Measurements from ENCODE around the gene ERG.

The ERG gene

DNA sequence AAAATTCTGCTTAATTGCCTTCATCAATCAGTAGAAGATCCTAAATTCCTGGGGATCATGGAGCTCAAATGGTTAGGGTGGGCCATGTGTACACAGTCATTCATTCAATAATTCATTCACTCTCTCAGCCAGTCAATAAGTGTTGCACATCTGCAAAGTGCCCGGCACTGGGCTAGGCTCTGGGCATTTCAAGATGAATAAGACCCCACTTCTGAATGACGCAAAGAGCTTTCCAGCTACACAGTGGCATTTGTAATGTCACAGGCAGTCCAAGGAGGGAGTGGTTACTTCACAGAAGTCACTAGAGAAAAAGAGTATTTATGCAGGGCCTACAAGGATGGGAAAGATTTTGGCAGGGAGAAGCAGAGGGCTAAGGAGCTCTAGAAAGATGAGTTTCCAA lies 148.3 kb downstream of the ERG start:
- TF ChIP-seq, protein P1, sequence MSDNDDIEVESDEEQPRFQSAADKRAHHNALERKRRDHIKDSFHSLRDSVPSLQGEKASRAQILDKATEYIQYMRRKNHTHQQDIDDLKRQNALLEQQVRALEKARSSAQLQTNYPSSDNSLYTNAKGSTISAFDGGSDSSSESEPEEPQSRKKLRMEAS (IDR thresholded peaks at IDR 0.05; ENCODE audit: low read depth, low read length): no peak
- TF ChIP-seq, protein P2, sequence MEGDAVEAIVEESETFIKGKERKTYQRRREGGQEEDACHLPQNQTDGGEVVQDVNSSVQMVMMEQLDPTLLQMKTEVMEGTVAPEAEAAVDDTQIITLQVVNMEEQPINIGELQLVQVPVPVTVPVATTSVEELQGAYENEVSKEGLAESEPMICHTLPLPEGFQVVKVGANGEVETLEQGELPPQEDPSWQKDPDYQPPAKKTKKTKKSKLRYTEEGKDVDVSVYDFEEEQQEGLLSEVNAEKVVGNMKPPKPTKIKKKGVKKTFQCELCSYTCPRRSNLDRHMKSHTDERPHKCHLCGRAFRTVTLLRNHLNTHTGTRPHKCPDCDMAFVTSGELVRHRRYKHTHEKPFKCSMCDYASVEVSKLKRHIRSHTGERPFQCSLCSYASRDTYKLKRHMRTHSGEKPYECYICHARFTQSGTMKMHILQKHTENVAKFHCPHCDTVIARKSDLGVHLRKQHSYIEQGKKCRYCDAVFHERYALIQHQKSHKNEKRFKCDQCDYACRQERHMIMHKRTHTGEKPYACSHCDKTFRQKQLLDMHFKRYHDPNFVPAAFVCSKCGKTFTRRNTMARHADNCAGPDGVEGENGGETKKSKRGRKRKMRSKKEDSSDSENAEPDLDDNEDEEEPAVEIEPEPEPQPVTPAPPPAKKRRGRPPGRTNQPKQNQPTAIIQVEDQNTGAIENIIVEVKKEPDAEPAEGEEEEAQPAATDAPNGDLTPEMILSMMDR (IDR thresholded peaks at IDR 0.05; ENCODE audit: low read depth, low read length): no peak
- TF ChIP-seq MYC (IDR thresholded peaks at IDR 0.05; ENCODE audit: low read depth, low read length): no peak
- no peak for TF ChIP-seq POLR2A (IDR thresholded peaks at IDR 0.05; ENCODE audit: extremely low read depth, insufficient read length)
- DNase-seq (ENCODE audit: low read depth): no peak

DNA sequence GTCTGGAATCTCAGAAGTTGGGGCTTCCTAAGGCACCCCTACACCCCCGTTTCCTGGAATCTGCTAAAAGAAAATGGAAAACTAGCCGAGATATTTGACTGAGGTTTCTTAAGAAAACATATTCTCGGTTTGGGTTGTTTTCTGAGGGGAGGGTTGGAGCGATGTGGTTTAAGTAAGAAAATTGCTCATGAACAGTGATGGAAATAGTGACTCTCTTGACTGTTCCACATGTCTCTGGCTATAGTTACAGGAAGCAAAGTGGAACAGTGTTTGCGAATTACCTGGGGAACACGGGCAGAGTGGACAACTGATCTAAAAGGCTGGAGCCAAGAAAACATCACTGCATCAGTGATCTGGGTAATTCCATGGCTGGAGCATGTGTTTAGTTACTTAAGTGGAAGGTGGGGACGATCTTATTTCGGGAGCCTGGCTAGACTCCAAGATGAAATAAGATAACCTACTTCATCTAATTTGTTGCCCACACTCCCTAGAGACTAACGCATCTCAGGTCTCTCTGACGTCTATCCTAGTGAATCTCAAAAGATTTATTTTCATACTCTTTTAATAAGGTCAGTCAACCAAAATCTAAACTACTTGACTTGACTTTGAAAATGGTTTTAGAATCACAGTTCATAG lies 149.0 kb downstream of the ERG start:
- no peak for DNase-seq (ENCODE audit: low read depth)
- no peak for TF ChIP-seq MYC (IDR thresholded peaks at IDR 0.05; ENCODE audit: low read depth, low read length)
- TF ChIP-seq POLR2A (IDR thresholded peaks at IDR 0.05; ENCODE audit: extremely low read depth, insufficient read length): no peak
- TF ChIP-seq, protein P2 (IDR thresholded peaks at IDR 0.05; ENCODE audit: low read depth, low read length): no peak
- TF ChIP-seq, protein P1 (IDR thresholded peaks at IDR 0.05; ENCODE audit: low read depth, low read length): no peak
- no peak overlapping the region for H3K4me3 ChIP-seq (ENCODE audit: low read depth, low read length)

More for the DNA sequence above, 148.3 kb downstream of the ERG start:
- H3K4me3 ChIP-seq (ENCODE audit: low read depth, low read length): no peak overlapping the region

DNA sequence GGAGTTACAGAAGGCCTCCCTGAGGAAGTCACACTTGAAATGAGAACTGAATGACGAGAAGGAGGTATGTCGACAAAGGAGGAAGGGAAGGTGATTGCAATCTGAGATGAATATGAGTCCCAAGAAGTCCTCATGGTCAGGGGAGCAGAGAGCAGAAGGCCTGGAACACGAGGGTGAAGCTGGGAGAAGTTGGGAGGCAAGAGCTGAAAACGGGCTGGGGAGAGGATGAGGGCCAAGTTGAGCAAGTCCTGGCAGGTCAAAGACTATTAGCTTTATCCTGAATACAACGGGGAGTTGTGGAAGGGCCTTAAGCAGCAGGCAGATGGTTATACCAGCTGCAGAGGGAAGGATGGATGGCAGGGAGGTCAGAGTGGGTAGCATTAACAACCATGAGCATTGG lies 152.0 kb downstream of the ERG start:
- TF ChIP-seq POLR2A (IDR thresholded peaks at IDR 0.05; ENCODE audit: extremely low read depth, insufficient read length): no peak
- no peak for TF ChIP-seq MYC (IDR thresholded peaks at IDR 0.05; ENCODE audit: low read depth, low read length)
- TF ChIP-seq, protein P1 (IDR thresholded peaks at IDR 0.05; ENCODE audit: low read depth, low read length): no peak
- TF ChIP-seq, protein P2 (IDR thresholded peaks at IDR 0.05; ENCODE audit: low read depth, low read length): no peak
- H3K4me3 ChIP-seq (ENCODE audit: low read depth, low read length): no peak overlapping the region
- DNase-seq (ENCODE audit: low read depth): no peak

DNA sequence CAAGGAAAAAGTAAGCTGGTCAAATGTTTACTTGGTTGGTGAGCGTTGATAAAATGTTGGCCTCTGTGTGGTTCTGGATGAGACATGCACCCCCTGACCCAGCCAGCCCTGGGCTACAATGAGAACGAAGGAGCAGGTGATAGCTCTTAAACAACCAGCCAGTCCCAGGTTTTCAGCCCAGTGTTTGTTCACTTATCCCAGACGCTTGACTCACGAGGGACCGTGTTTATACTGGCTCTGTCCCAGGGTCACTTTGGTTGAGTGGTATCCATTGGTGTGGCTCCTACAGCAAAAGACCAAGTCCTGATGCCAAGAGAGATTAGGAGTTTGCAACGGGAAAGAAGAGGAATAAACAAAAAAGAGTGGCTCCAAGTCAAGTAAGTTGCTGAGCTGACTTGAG lies 154.6 kb downstream of the ERG start:
- no peak for DNase-seq (ENCODE audit: low read depth)
- no peak overlapping the region for H3K4me3 ChIP-seq (ENCODE audit: low read depth, low read length)
- TF ChIP-seq POLR2A (IDR thresholded peaks at IDR 0.05; ENCODE audit: extremely low read depth, insufficient read length) (no peak), MYC (IDR thresholded peaks at IDR 0.05; ENCODE audit: low read depth, low read length) (no peak)
- TF ChIP-seq, protein P1 (IDR thresholded peaks at IDR 0.05; ENCODE audit: low read depth, low read length): no peak
- TF ChIP-seq, protein P2 (IDR thresholded peaks at IDR 0.05; ENCODE audit: low read depth, low read length): no peak

DNA sequence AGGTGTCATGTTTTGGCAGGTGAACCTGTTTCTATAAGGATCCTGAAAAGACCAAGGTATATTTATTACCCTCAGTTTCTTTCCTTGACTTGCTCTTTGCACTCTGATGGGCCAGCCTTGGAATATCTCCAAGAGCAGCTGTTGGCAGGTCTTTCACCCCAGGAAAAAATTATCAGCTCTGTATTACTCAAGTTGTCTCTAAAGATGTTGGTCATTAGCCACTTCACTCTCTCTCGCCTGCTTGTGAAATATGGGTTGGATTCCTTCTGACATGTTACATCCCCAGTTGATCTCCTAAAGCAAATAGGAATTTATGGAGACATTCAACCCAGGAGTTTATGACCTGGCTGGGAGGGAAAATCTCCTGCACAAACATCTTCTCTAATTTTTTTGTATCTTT lies 155.5 kb downstream of the ERG start:
- TF ChIP-seq, protein P2 (IDR thresholded peaks at IDR 0.05; ENCODE audit: low read depth, low read length): no peak
- TF ChIP-seq MYC (IDR thresholded peaks at IDR 0.05; ENCODE audit: low read depth, low read length) (no peak), POLR2A (IDR thresholded peaks at IDR 0.05; ENCODE audit: extremely low read depth, insufficient read length) (no peak)
- TF ChIP-seq, protein P1 (IDR thresholded peaks at IDR 0.05; ENCODE audit: low read depth, low read length): no peak
- no peak overlapping the region for H3K4me3 ChIP-seq (ENCODE audit: low read depth, low read length)
- no peak for DNase-seq (ENCODE audit: low read depth)
